Activated T-cell treated with anti-CD3 and anti-CD28 coated beads for 48 hours (primary cell): ENCODE measurements around the gene TSPAN9.

Experiments
- DNase-seq: peaks from one replicate; pipeline ENCODE4 v3.0.0-alpha.2; 2020; ENCODE audit warnings: low read depth

Gene TSPAN9

DNA sequence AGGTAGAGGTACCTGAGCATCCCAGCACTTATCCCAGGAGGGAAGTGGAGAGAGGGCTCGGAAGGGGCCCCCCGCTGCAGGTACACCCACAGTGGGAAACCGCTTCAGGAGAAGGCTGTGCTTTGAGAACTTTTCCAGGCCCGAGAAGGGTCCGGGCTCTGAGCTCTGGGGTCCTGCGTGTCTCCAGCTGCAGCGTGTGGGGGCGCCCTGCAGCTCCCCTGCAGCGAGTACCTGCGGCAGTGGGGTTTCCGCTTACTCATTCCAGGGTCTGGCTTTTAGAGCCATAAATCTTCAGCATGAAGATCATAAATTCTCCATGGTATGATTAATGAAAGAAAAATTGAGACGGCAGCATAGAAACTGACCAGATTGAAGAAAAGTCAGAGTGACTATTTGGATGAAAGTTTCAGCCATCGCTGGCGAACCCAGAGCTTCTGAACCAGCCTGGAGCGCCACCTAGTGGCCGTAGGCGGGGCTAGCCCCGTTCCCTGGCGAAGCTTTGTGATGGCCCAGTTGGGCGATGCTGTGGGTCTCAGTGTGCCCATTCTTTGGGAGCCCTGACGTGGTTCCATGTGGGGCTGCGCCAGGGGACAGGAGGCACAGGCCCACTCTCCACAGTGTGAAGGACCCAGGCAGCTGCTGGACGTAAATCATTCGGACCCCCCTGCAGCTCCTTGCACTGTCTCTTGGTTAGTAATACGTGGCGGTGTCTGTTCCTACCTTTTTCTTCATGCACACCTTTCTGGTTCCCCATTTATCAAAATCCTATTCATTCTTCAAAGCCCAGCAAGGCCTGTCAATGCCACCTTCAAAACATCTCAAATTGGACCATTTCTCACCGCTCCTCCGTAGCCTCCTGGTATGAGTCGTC, 198.2 kb downstream of the TSPAN9 start:
- DNase-seq, result peak; percentile 67

DNA sequence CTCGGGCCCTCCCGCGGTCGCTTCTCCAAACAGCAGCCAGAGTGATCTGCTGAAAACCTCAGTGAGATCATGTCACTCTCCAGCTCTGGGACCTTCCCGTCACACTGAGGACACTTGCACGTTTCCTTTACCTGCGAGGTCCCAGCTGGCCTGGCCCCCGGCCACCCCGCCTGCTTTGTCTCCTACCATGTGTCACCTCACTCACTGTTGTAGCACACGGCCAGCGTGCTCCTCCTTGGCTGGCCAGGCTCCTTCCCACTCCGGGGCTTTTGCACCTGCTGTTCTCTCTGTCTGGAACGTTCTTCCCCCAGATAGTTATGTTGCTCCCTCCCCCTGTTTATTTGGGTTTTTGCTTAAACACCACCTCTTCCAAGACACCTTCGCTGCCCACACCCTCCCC, 199.0 kb downstream of the TSPAN9 start:
- no peak for DNase-seq

DNA sequence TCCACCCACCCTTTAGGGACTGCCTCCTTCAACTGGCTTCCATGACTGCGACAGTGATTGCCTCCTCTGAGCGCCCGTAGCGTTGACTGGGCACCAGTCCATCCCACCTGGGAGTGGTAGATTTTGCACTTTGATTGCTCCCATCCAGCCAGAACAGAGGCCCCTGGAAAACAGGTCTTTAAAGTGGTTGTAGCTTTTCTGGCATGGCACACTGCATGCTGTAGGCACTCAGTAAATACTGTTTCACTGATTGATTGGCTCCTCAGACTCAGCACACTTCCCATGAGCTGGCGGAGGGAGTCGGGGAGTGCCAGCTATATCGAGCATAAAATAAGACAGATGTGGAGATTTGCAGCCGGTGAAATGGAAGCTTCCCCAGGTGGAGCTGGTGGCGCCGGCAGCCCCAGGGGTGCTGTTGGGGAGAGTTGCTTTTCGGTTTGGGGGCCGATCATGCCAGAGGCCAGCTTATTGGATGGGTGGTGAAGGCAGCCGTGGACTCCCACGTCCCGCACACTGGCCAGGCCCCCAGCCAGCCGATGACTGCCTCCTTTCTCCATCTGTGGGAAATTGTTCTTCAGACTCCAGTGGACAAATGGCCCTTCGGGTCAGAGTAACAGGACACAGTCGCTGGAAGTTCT, 200.2 kb downstream of the TSPAN9 start:
- no peak for DNase-seq

DNA sequence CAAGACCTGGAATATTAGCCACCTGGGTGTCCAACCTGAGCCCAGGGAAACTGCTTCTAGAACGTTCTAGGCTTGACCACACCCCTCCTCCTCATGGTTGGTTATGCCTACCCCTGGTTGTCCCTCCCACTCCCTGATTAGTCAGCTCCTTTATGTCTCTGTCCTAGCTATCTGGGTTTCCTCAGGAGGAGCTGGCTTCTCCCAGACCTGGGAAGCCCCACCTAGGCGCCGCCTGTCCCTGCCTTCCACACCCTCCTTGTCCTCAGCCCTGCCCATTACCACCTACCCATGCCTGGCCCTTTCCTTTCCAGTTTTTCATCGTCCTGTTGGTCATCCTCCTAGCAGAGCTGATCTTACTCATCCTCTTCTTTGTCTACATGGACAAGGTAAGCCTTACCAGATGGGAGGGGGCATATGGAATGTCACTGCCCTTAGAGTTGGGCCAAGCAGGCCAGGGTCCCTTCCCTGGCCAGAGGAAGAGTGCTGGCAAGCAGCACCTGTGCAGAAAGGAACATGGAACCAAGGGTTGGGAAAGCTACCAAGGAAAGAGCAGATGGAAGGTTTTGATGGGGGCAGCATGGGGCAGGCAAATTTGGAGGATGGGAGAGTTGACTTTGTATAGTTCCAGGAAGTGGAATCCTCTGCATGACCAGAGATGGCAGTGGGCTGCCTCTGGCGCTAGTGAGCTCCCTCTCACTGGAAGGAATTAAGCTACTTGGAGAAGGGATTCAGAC, 201.7 kb downstream of the TSPAN9 start:
- no peak for DNase-seq

DNA sequence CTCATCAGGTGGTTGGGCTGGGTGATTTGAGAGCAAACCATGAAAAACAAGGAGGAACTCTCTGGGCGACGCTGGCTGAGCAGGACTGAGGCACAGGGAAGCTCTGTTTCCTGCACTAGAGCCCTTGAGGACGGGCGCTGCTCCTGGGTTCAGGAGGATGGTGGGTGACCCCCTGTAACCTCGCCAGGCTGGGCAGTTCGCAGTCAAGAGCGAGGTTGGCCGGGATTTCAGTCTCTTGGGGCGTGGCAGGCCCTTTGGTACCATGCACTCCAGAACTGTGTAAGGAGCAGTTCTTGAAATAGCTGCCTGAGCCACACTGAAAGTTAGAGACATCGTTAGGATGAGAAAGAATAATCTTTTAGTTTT, 202.2 kb downstream of the TSPAN9 start:
- DNase-seq, result no peak

DNA sequence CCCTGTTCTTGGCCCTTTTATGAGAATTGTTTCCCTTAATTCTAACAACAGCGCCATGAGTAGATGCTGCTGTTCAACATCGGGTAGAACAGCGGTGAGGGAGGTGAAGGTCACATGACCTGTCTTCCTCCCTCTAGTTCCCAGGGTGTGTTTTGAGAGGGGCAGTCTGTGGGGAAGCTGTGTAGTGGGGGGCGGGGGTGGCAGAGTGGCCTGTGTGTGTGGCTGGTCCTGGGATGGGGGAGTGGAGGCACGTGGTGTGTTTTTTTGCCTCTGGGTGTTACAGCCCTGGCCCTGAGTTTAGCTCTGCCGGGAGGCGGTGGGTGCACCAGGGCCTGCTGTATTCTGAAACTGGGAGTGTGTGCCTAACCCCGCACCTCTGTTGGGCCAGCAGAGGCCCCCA, 202.7 kb downstream of the TSPAN9 start:
- no peak for DNase-seq

DNA sequence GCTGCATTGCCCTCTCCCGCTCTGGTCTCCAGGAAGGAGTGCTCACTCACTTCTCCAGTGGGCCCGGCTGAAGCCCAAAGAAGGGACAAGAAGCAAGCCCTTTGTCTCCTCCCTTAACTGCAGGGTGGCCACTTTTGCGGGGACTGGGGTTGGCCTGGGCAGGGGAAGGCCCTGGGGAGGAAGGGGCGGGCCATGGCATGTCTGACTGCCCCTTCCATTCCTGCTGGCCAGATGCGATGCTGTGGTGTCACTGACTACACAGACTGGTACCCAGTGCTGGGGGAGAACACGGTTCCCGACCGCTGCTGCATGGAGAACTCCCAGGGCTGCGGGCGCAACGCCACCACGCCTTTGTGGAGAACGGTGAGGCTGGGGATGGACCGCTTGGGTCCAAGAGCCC, 203.8 kb downstream of the TSPAN9 start:
- no peak for DNase-seq

DNA sequence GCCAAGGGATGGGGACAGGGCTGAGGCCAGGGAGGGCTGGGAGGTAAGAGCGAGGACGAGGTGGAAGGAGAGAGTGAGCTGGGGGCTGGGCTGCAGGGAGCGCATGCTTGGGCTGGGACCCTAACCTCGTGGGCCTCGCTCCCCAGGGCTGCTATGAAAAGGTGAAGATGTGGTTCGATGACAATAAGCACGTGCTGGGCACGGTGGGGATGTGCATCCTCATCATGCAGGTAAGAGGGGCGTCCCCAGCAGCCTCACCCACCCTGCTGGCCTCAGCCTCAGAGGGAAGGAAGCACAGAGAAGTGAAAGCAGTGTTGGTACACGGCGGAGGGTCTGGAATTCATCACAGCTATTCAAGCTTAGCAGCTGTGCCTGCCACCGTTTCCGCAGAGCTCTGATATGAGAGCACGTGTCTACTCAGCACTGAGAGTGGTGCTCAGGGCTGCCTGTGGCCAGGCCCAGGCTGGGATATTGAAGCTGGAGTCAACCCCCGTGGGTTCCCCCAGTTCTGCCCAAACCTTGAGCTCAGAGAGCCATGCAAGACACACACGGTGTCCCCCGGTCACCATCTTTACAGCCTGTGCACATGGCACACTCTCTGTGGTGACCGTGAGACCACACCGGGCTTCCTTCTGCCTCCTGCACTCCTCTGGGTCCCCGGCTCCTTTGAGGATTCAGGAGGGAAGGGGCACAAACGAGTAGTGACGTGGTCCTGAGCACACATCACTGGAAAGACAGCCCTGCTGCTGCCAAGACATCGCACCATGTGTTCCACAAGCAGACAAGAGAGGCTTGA, 204.6 kb downstream of the TSPAN9 start:
- DNase-seq, result no peak

DNA sequence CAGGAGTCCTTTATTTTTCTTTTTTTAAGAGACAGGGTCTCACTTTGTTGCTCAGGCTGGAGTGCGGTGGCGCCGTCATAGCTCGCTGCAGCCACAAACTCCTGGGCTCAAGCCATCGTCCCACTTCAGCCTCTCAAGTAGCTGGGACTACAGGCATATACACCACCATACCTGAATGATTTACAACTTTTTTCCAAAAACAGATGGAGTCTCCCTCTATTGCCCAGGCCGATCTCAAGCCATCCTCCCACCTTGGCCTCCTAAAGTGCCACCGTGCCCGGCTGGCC, 205.1 kb downstream of the TSPAN9 start:
- DNase-seq, result no peak

DNA sequence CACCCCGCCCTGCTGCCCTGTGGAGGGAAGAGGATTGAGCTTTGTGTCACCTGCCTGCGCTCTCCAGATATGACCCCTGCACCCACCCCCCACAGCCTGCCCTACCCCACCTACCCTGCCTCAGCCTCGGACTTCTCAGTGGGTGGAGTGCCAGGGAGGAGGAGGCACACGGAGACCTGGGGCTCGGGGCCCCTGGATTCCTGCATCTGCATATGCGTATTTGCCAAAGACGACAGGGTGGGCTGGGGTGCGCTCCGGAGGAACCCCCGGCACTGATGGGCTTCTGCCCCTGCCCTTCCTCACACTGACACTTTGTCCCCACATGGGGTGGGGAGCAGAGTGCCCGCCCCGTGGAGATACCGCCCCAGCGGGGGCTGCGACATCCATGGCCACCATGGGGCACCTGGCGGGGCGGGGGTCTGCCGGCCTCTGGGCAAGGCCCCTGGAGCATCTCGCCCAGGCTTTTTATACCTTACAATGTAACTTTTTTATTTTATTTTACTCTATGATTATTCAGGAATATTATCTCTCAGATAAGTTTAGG, 206.0 kb downstream of the TSPAN9 start:
- no peak for DNase-seq

DNA sequence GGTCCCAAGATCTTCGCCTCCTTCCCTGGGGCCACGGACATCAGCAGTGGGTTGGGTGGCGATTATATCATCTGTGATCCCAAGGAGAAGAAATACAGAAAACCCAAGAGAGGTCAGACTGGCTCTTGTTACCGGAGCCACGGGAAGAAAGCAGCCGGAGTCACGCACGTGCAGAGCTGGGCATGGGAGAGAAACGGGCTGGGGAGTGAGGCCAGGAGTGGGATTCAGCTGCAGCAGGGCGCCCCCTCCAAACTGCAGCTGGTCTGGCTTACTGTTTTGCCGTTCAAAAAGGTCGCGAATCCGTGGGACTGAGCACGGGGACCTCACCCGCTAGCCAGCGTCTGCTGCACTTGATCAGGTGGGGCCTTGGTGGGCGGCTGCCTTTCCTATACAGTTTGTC, 207.2 kb downstream of the TSPAN9 start:
- DNase-seq, result no peak

DNA sequence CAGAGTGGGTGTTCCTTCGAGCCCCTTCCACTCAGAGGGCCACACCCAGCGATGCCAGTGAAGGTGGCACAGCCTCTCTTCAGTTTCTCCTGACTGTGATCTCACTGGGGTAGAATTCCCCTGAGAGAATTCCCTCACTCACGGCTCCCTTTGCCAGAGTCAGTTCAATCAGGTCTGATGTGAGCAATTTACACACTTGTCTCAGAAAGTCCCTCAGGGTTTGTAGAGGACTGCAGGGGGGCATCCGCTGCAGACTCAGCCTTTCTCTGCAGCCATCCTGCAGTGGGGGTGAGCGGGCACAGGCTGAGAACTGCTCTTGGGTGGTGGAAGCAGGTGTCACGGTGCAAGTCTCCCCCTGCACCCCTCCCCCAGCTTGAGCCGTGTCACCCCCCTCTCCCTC, 208.4 kb downstream of the TSPAN9 start:
- DNase-seq, result no peak

DNA sequence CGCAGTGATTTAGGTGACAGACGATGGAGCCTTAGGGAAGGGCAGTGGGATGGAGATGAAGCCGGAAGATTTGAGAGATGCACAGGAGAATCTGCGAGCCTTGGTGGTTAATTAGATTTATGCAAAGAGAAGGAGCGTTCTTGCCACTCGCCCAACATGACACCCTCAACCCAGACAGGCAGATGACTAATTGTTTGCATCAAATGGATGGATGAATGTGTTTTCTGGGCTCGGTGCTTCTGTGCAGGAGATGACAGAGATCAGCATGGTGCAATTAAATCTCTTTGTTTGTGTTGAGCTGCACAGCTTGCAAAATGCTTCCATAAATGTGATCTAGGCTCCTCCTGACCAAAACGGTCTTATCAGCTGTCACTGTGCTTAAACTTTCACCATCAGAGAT, 211.5 kb downstream of the TSPAN9 start:
- DNase-seq, result no peak

DNA sequence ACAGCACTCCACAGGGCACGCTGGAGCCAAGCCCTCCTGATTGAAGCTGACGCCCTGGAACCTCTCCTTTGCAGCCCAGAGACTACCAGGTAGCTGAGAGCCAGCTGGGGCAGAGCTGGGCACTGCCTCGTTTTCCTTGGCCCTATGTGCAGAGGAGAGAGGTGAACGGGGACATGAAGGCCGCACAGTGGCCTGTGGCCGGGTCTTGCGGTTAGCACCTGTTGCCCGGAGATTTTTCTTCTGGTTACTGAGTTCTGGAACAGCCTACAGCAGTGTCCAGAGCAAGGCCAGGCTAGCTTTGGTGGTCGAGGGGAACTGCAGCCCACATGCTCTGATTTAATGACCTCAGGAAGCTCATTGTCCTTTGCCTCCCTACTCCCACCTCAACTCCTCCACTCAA, 212.5 kb downstream of the TSPAN9 start:
- no peak for DNase-seq

DNA sequence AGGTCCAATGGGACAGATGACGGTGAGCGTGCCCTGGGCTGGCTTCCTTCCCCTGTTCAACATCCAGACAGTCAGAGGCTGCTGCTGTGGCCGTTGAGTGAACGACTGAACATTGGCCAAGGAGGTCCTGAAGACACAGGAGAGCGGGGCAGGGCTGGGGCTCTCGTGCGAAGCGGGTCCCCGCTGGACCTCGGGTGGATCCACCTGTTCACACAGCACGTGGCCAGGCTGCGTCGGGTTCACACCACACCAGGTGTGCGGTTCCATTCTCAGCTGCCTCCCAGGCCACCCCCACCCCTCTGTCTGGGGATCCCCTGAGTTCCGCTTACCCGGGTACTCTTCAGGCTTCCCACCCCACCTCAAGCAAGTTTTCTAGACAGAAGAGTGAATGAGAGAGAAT, 214.8 kb downstream of the TSPAN9 start:
- no peak for DNase-seq

DNA sequence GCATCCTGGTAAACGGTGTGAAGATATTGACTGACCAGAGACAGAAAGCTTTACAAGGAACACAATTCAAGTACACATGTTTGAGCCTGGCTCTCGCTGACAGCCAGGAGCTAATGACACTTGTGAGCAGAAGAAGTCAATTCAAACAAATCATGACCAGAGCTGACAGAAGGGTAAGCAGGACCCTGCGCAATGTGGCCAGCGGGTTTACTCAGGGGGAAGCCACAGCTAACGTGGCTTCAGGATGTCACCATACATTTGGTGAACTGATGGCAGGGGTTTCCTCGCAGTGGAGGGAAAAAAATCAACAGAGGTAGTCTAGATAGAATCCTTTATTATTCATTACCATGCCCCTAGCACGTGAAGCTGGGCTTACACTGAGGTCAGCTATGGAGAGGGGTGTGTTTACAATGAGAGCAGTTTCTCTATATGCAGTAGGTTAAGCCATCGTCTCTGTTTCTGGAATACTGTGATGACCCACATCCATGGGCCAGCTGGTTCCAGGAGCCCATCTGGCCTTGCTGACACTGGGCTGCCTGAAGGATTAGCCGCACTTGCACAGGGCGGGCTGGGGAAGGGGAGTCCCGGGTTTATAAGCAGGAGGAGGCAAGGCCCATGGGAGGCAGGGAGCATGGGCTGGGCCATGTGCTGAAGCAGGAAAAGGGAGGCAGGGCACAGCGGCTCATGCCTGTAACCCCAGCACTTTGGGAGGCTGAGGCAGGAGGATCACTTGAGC, 215.7 kb downstream of the TSPAN9 start:
- DNase-seq, result no peak

DNA sequence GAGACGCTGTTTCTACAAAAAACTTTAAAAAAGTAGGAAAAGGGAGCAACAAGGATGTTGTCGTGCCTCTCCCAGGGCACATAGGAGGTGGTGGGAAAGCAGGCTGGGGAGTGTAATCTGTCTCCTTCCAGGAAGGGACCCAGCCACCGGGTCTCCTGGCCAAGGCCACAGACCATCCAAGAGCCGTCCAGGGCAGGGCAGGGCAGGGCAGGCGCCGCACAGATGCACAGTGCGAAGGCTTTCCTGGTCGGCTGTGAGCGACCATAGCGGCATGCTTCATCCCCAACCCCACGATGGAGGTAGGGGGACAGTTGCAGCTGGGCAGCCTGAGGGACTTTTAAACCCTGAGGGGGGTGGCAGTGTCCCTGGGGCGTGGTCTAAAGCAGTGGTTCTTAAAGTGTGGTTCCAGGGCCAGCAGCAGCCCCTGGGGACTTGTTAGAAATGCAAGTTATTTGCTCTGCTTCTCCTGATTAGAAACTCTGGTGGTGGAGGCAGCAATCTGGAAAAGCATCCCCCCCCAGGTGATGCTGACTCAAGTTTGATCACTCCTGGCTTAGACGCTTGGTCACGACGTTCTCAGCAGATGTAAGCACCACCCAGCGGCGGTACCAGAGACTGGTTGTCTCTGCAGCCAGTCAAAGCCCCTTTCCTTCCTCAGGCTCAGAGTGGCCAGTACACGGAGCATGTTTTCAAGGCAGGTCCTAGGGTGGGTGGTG, 216.4 kb downstream of the TSPAN9 start:
- DNase-seq, result no peak

DNA sequence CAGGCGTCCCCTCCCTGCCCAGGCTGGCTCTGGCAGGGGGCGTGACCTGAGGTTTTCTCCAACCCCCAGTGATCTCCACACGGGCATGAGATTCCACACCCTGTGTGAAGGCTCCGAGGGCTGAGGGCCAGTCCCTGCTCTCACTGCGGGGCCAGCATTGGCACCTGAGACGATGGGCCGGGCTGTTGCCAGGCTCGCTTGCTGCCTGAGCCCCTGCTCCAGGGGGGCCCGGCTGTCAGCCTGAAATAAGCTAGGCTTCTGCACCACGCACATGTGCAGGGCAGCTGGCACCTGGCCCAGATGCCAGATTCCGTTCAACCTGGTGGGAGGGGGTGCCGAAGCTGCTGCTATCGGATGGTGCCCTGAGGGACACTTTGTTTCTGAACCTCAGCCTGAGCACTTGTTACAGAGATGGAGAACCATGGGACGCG, 217.3 kb downstream of the TSPAN9 start:
- DNase-seq, result no peak

DNA sequence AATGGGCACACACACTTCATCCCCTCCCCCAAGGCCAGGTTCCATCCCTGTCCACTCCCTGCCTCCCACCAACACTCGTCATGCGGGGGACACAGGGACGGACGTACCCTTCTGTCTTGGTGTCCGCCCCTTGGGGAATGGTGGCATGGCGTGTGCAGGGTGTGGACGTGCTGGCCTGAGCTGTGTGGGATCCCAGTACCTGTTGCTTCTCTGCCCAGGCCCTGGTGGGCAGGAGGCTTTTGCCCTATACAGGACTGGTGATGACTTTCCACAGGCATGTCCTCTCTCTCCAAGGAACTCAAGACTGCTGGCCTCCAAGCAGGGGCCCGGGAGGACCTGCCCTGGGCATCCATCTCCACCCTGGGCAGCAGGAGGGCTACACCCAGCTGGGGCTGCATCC, 218.0 kb downstream of the TSPAN9 start:
- DNase-seq, result no peak

DNA sequence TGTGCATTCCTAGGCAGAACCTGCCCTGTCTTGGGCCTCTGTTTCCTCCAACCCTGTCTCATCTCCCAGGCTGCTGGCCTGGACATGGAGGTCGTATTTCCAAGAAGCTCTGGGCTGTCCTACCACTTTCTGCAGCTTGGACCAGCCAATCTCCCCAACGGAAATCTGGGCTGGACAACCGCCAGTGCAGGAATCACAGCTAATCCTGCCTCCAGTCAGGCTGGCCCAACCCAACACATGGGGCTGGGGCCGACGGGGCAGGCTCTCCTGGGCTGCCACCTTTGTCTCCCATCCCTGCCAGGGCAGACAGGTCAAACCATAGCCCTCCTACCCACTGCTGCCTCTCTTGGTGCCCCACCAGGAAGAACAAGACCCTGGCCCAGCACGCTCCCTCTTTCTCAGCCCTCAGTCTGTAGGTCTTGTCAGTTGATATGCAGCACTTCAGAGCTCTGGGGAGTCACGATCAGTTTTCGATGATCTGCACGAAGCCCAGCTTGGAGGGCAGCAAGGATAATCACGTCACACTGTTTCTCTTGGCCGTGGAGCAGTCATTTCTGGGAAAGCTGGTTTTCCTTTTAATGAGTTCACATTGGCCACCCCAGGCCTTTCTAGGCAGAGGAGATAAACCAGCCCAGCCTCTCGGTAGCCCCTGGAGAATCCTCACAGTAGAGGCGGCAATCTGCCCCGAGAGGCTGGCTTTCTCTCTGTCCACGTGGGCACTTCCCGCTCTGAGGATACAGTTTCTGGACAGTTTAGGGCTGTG, 218.6 kb downstream of the TSPAN9 start:
- no peak for DNase-seq
